IMR-90 (cell line): ENCODE data around the gene TMOD4. TPM values are rescaled to one million over a fixed set of nuclear protein-coding genes. Genes with fewer than 3 reads are reported as not detected.

Experiments used
- ATAC-seq: fragments of 200-7000 bp; cut with Tn5 transposase; 2 replicates; pipeline ENCODE4 v1.9.1; 2020; ENCODE audit warnings: low read depth, mild to moderate bottlenecking, moderate library complexity
- BruUV-seq: library from RNA; stranded (reverse); fragments of 400-500 nt; replicated peaks from 2 replicates; lab custom pipeline; 2021; lab: Mats Ljungman, UMichigan
- CTCF ChIA-PET: fragments of 300-600 bp; formaldehyde crosslinking; extraction: SDS; loops from one replicate; lab custom pipeline; 2021; ENCODE audit warnings: antibody characterized with exemption; lab: Yijun Ruan, JAX
- POLR2A ChIA-PET: fragments of 300-600 bp; sonication (Branson Sonifier 250); formaldehyde crosslinking; loops from one replicate; lab custom pipeline; 2022; ENCODE audit warnings: antibody characterized with exemption; ENCODE audit not compliant: unreplicated experiment; lab: Charles Lee
- DNase-seq: peaks from one replicate; pipeline ENCODE4 v3.0.0; 2013
- H2AFZ ChIP-seq: replicated peaks from 2 replicates; pipeline ENCODE3; 2013; ENCODE audit warnings: low read length, mild to moderate bottlenecking; ENCODE audit not compliant: poor library complexity
- H2AK5ac ChIP-seq: 2 replicates; pipeline ENCODE4 v1.6.1; 2013; ENCODE audit warnings: low read depth, low read length, inconsistent platforms
- H2AK9ac ChIP-seq: replicated peaks from 2 replicates; pipeline ENCODE3; 2013; ENCODE audit warnings: mild to moderate bottlenecking, low read depth, low read length, moderate library complexity; ENCODE audit not compliant: poor library complexity
- H2BK120ac ChIP-seq: 2 replicates; pipeline ENCODE4 v1.6.1; 2013; ENCODE audit warnings: low read depth, low read length, inconsistent platforms
- H2BK15ac ChIP-seq: 3 replicates; pipeline ENCODE4 v1.6.1; 2013; ENCODE audit warnings: low read depth, low read length, inconsistent platforms
- H2BK20ac ChIP-seq: 2 replicates; pipeline ENCODE4 v1.6.1; 2013; ENCODE audit warnings: low read depth, mild to moderate bottlenecking, inconsistent platforms, low read length, moderate library complexity
- H2BK5ac ChIP-seq: 2 replicates; pipeline ENCODE4 v1.6.1; 2013; ENCODE audit warnings: mild to moderate bottlenecking, low read depth, low read length, inconsistent platforms; ENCODE audit not compliant: poor library complexity, severe bottlenecking
- H3K14ac ChIP-seq: replicated peaks from 2 replicates; pipeline ENCODE4 v1.6.1; 2013; ENCODE audit warnings: low read depth, low read length, inconsistent platforms
- H3K18ac ChIP-seq: 2 replicates; pipeline ENCODE4 v1.6.1; 2013; ENCODE audit warnings: low read depth, low read length, control low read depth
- H3K23ac ChIP-seq: 2 replicates; pipeline ENCODE4 v1.6.1; 2013; ENCODE audit warnings: low read depth, low read length, inconsistent platforms
- H3K27ac ChIP-seq: 2 replicates; pipeline ENCODE4 v1.5.1; 2013; ENCODE audit warnings: mild to moderate bottlenecking, control low read depth, low read length; ENCODE audit not compliant: insufficient read depth
- H3K27me3 ChIP-seq: 2 replicates; pipeline ENCODE4 v1.6.1; 2013; ENCODE audit warnings: low read length; ENCODE audit not compliant: control insufficient read depth, insufficient read depth
- H3K36me3 ChIP-seq: 2 replicates; pipeline ENCODE4 v1.6.1; 2013; ENCODE audit warnings: low read length, mixed read lengths; ENCODE audit not compliant: control insufficient read depth, insufficient read depth
- H3K4ac ChIP-seq: 2 replicates; pipeline ENCODE4 v1.6.1; 2013; ENCODE audit warnings: low read depth, low read length, inconsistent platforms
- H3K4me1 ChIP-seq: 2 replicates; pipeline ENCODE4 v1.6.1; 2013; ENCODE audit warnings: low read length, mixed read lengths; ENCODE audit not compliant: control insufficient read depth, insufficient read depth
- H3K4me2 ChIP-seq: 2 replicates; pipeline ENCODE4 v1.6.1; 2013; ENCODE audit warnings: low read depth, mild to moderate bottlenecking, control low read depth, low read length, moderate library complexity
- H3K4me3 ChIP-seq: 2 replicates; pipeline ENCODE4 v1.5.1; 2013; ENCODE audit warnings: low read depth, mild to moderate bottlenecking, control low read depth, low read length, moderate library complexity; ENCODE audit not compliant: insufficient read depth
- H3K56ac ChIP-seq: 2 replicates; pipeline ENCODE4 v1.6.1; 2013; ENCODE audit warnings: low read length, inconsistent platforms; ENCODE audit not compliant: insufficient read depth; ENCODE audit errors: extremely low read depth
- H3K79me1 ChIP-seq, 2 experiments: 2 replicates each; pipeline ENCODE4 v1.6.1; 2013; ENCODE audit warnings: low read length in 2 of 2, inconsistent platforms in 1 of 2, low read depth in 1 of 2
- H3K9ac ChIP-seq: 2 replicates; pipeline ENCODE4 v1.6.1; 2013; ENCODE audit warnings: low read depth, low read length, control low read depth
- H3K9me1 ChIP-seq: 2 replicates; pipeline ENCODE4 v1.6.1; 2013; ENCODE audit warnings: low read length, inconsistent platforms; ENCODE audit not compliant: insufficient read depth
- H3K9me3 ChIP-seq: 2 replicates; pipeline ENCODE4 v1.6.1; 2013; ENCODE audit warnings: low read length; ENCODE audit not compliant: control insufficient read depth, insufficient read depth
- H4K20me1 ChIP-seq: 2 replicates; pipeline ENCODE4 v1.6.1; 2013; ENCODE audit warnings: low read length, inconsistent platforms; ENCODE audit not compliant: insufficient read depth
- H4K5ac ChIP-seq: 2 replicates; pipeline ENCODE4 v1.6.1; 2013; ENCODE audit warnings: mild to moderate bottlenecking, low read depth, low read length, control low read depth
- H4K8ac ChIP-seq, 2 experiments: 2 replicates each; pipeline ENCODE4 v1.6.1; 2013; ENCODE audit warnings: low read depth in 2 of 2, low read length in 2 of 2, control low read depth in 1 of 2, inconsistent platforms in 1 of 2
- H4K91ac ChIP-seq: 2 replicates; pipeline ENCODE4 v1.6.1; 2013; ENCODE audit warnings: low read depth, low read length, inconsistent platforms; ENCODE audit not compliant: insufficient read depth
- BHLHE40 ChIP-seq: fragments of 150-350 bp; IDR thresholded peaks from 2 replicates; pipeline ENCODE4 v1.6.1; 2016; ENCODE audit warnings: mild to moderate bottlenecking, low read depth, low read length
- CEBPB ChIP-seq: IDR thresholded peaks from 2 replicates; pipeline ENCODE4 v1.6.1; 2012; ENCODE audit warnings: low read depth, low read length, improper control_type of control experiment
- CHD1 ChIP-seq: IDR thresholded peaks from 2 replicates; pipeline ENCODE4 v1.6.1; 2012; ENCODE audit warnings: low read depth, low read length, improper control_type of control experiment
- FOS ChIP-seq: fragments of 150-350 bp; IDR thresholded peaks from 2 replicates; pipeline ENCODE4 v1.6.1; 2016; ENCODE audit warnings: low read depth, low read length
- MAFK ChIP-seq: IDR thresholded peaks from 2 replicates; pipeline ENCODE4 v1.6.1; 2012; ENCODE audit warnings: low read depth, low read length, improper control_type of control experiment
- MAZ ChIP-seq: IDR thresholded peaks from 2 replicates; pipeline ENCODE4 v1.6.1; 2012; ENCODE audit warnings: low read depth, mild to moderate bottlenecking, low read length, improper control_type of control experiment, moderate library complexity, borderline replicate concordance
- MXI1 ChIP-seq: IDR thresholded peaks from 2 replicates; pipeline ENCODE4 v1.6.1; 2012; ENCODE audit warnings: low read depth, mild to moderate bottlenecking, low read length, moderate library complexity, borderline replicate concordance
- NFE2L2 ChIP-seq: fragments of 150-350 bp; IDR thresholded peaks from 2 replicates; pipeline ENCODE4 v1.6.1; 2016; ENCODE audit warnings: low read depth, mild to moderate bottlenecking, low read length
- POLR2A ChIP-seq: IDR thresholded peaks from 2 replicates; pipeline ENCODE4 v1.6.1; 2012; ENCODE audit warnings: mild to moderate bottlenecking, low read depth, low read length
- RCOR1 ChIP-seq: IDR thresholded peaks from 2 replicates; pipeline ENCODE4 v1.6.1; 2012; ENCODE audit warnings: mild to moderate bottlenecking, low read length, improper control_type of control experiment; ENCODE audit not compliant: insufficient replicate concordance
- SMC3 ChIP-seq: fragments of 150-350 bp; IDR thresholded peaks from 2 replicates; pipeline ENCODE4 v1.6.1; 2016; ENCODE audit warnings: low read depth, mild to moderate bottlenecking, antibody characterized with exemption, low read length, moderate library complexity
- WGBS, 2 experiments: methylation state at CpG; one replicate each; pipeline versions ENCODE4 v1.1.5 to v1.1.7; 2013; ENCODE audit warnings: missing lambda C conversion rate in 2 of 2; ENCODE audit not compliant: insufficient read length in 1 of 2; ENCODE audit errors: extremely low coverage in 2 of 2; 5-methylcytosine and 5-hydroxymethylcytosine counted together
- dilution Hi-C: fragments of 300-500 bp; cut with HindIII; formaldehyde crosslinking; loops from one replicate; pipeline ENCODE4 v1.14.3; 2018; ENCODE audit warnings: low sequenced_read_pairs; ENCODE audit not compliant: unreplicated experiment
- in situ Hi-C: fragments of 300-500 bp; cut with MboI; formaldehyde crosslinking; loops from 3 replicates; pipeline ENCODE4 v1.14.3; 2019; ENCODE audit warnings: low sequenced_read_pairs, inconsistent platforms, mixed read lengths
- intact Hi-C: fragments of 100-400 bp; cut with micrococcal nuclease; formaldehyde crosslinking; loops from 2 replicates; pipeline ENCODE4 v1.10.0; 2022
- polyA plus RNA-seq, 3 experiments: library from polyadenylated mRNA; depleted of rRNA; stranded (reverse); fragments of >200 nt; gene quantifications; 2 replicates each; pipeline ENCODE4 v1.2.3, GENCODE V29; 2012; ENCODE audit warnings: low replicate concordance in 1 of 3
- total RNA-seq: library from RNA; depleted of rRNA; stranded (reverse); fragments of >200 nt; gene quantifications from 2 replicates; pipeline ENCODE4 v1.2.3, GENCODE V29; 2012
- TF ChIP-seq, protein P1 (sequence below): conservative IDR thresholded peaks from 2 replicates; pipeline ENCODE4 v1.5.1; 2012; ENCODE audit warnings: mild to moderate bottlenecking, low read depth, low read length, improper control_type of control experiment
- TF ChIP-seq, protein P2 (sequence below): fragments of 150-350 bp; IDR thresholded peaks from 2 replicates; pipeline ENCODE4 v1.6.1; 2016; ENCODE audit warnings: low read depth, mild to moderate bottlenecking, low read length, moderate library complexity, borderline replicate concordance

The TMOD4 gene
- total and polyA plus RNA-seq, 2 of the 4 experiments (the other 2 are of a cell fraction), result 0.27 TPM; not detected in 1

GRCh38 chr1:151167116-151167515 is 8.7 kb downstream of the TMOD4 start:
- Histone ChIP-seq H3K4me2 (peak overlapping the region; percentile 83; the same call in 1 of the 2 replicates), H3K4ac (peak overlapping the region; percentile 87; the same call in 1 of the 2 replicates), H3K4me3 (peak overlapping the region; percentile 65; the same call in 1 of the 2 replicates), H3K79me1 (peaks cover 10 to 43% of the 10 kb centered on the region in 2 experiments), H3K23ac (0 out of 2 replicates have a peak overlapping the region, but pooled peaks have one; percentile 97), H3K18ac (no peak overlapping the region), H2AK9ac (peak overlapping the region; percentile 59), H4K8ac (0 out of 4 replicates have a peak overlapping the region, but pooled peaks of 1 of the 2 experiments have one; percentile 96), H2AK5ac (peak overlapping the region; percentile 44; the same call in 1 of the 2 replicates), H3K9me1 (peaks cover 3% of the 10 kb centered on the region; the same call in 1 of the 2 replicates), H2BK15ac (no peak overlapping the region), H3K14ac (peak overlapping the region; percentile 93; the same call in 1 of the 2 replicates), H4K20me1 (no peaks in the 10 kb centered on the region), H4K5ac (no peak overlapping the region), H2BK120ac (no peak overlapping the region), H3K9me3 (no peaks in the 10 kb centered on the region), H3K4me1 (peaks cover 4% of the 10 kb centered on the region), H2AFZ (no peak overlapping the region), H3K56ac (no peak overlapping the region), H2BK20ac (no peak overlapping the region), H3K36me3 (peaks cover 23% of the 10 kb centered on the region), H3K27me3 (no peaks in the 10 kb centered on the region), H2BK5ac (no peak overlapping the region), H4K91ac (no peak overlapping the region), H3K9ac (peak overlapping the region; percentile 90; the same call in 1 of the 2 replicates), H3K27ac (no peak overlapping the region)
- intact Hi-C loops (no loop called here), in situ Hi-C loops (no loop called here), dilution Hi-C loops (no loop called here)
- TF ChIP-seq SMC3, result no peak
- TF ChIP-seq FOS, result no peak
- TF ChIP-seq, protein P1, sequence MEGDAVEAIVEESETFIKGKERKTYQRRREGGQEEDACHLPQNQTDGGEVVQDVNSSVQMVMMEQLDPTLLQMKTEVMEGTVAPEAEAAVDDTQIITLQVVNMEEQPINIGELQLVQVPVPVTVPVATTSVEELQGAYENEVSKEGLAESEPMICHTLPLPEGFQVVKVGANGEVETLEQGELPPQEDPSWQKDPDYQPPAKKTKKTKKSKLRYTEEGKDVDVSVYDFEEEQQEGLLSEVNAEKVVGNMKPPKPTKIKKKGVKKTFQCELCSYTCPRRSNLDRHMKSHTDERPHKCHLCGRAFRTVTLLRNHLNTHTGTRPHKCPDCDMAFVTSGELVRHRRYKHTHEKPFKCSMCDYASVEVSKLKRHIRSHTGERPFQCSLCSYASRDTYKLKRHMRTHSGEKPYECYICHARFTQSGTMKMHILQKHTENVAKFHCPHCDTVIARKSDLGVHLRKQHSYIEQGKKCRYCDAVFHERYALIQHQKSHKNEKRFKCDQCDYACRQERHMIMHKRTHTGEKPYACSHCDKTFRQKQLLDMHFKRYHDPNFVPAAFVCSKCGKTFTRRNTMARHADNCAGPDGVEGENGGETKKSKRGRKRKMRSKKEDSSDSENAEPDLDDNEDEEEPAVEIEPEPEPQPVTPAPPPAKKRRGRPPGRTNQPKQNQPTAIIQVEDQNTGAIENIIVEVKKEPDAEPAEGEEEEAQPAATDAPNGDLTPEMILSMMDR, result no peak
- TF ChIP-seq NFE2L2, result no peak
- TF ChIP-seq CHD1, result no peak
- TF ChIP-seq, protein P2, sequence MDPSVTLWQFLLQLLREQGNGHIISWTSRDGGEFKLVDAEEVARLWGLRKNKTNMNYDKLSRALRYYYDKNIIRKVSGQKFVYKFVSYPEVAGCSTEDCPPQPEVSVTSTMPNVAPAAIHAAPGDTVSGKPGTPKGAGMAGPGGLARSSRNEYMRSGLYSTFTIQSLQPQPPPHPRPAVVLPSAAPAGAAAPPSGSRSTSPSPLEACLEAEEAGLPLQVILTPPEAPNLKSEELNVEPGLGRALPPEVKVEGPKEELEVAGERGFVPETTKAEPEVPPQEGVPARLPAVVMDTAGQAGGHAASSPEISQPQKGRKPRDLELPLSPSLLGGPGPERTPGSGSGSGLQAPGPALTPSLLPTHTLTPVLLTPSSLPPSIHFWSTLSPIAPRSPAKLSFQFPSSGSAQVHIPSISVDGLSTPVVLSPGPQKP, result no peak
- no peak for TF ChIP-seq BHLHE40
- no peak for TF ChIP-seq RCOR1
- TF ChIP-seq CEBPB, result no peak
- no peak for TF ChIP-seq MAFK
- no peak for TF ChIP-seq MXI1
- no peak for TF ChIP-seq MAZ
- no peak for TF ChIP-seq POLR2A
- DNase-seq, result no peak
- BruUV-seq, result no TSS peak
- ChIA-PET CTCF (interaction anchor here (0.7 kb wide), 1 partner anchor 67 kb away, joined by 3 read pairs; no protein-coding TSS in a partner anchor), POLR2A (no interaction called here)
- no CpG with 5 or more reads among the region's 6 CpGs for WGBS, 2 experiments
- no peak for ATAC-seq
